ENCODE measurements around the gene VAV2.

DNA sequence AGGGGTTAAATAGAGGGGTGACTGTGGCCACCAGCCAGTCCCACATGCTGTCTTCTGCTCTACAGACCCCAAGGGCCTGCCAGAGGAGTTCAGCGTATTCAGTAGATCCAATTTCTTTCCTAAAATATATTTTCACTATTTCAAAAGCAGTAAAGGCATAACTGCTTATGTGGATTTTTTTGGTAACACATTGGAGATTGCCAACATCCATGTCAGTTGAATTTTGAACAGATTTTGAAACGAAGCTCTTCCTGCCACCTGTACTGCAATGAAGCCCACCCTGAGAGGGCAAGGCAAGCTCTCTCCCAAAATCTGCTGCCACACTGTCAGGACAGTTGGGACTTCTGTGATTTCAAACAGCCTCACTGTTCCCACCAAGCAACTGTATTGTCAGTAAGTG is 216.8 kb downstream of the VAV2 start:
- no peak for TF ChIP-seq CTCF (IDR thresholded peaks at IDR 0.05)
- TF ChIP-seq POLR2AphosphoS5 (IDR thresholded peaks at IDR 0.05; ENCODE audit: low read depth, low read length), result no peak
- TF ChIP-seq SIN3A (IDR thresholded peaks at IDR 0.05; ENCODE audit: borderline replicate concordance, insufficient read depth, low read depth, low read length), result no peak
- TF ChIP-seq TCF7L2 (IDR thresholded peaks at IDR 0.05; ENCODE audit: low read depth, low read length), result no peak
- TF ChIP-seq, protein P1, sequence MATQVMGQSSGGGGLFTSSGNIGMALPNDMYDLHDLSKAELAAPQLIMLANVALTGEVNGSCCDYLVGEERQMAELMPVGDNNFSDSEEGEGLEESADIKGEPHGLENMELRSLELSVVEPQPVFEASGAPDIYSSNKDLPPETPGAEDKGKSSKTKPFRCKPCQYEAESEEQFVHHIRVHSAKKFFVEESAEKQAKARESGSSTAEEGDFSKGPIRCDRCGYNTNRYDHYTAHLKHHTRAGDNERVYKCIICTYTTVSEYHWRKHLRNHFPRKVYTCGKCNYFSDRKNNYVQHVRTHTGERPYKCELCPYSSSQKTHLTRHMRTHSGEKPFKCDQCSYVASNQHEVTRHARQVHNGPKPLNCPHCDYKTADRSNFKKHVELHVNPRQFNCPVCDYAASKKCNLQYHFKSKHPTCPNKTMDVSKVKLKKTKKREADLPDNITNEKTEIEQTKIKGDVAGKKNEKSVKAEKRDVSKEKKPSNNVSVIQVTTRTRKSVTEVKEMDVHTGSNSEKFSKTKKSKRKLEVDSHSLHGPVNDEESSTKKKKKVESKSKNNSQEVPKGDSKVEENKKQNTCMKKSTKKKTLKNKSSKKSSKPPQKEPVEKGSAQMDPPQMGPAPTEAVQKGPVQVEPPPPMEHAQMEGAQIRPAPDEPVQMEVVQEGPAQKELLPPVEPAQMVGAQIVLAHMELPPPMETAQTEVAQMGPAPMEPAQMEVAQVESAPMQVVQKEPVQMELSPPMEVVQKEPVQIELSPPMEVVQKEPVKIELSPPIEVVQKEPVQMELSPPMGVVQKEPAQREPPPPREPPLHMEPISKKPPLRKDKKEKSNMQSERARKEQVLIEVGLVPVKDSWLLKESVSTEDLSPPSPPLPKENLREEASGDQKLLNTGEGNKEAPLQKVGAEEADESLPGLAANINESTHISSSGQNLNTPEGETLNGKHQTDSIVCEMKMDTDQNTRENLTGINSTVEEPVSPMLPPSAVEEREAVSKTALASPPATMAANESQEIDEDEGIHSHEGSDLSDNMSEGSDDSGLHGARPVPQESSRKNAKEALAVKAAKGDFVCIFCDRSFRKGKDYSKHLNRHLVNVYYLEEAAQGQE (IDR thresholded peaks at IDR 0.05; ENCODE audit: insufficient read depth in 1 of 2, low read depth in 2 of 2, low read length in 1 of 2), result no peak
